T-helper 2 cell treated with Interferon-gamma antibody and Interleukin-4, amounts not matched to agents 100 ng/mL and 5 ng/mL, for 36 hours (primary cell): ENCODE measurements around the gene ATG12. TPM values are rescaled to one million over a fixed set of nuclear protein-coding genes. Genes with fewer than 3 reads are reported as not detected.
"Not testable (repeated sequence)": the region's sequence is repeated elsewhere in the genome, so short reads cannot be mapped to it uniquely, and the experiment has no call there.

Experiments
- intact Hi-C: fragments of 100-400 bp; cut with micrococcal nuclease; formaldehyde crosslinking; loops from one replicate; pipeline ENCODE4 v1.15.1; 2023
- total RNA-seq: library from RNA; stranded (reverse); gene quantifications from 2 replicates; pipeline ENCODE4 v1.2.3, GENCODE V29; 2022

ATG12 gene
- total RNA-seq, result 41.4 and 41.8 TPM in 2 replicates

DNA sequence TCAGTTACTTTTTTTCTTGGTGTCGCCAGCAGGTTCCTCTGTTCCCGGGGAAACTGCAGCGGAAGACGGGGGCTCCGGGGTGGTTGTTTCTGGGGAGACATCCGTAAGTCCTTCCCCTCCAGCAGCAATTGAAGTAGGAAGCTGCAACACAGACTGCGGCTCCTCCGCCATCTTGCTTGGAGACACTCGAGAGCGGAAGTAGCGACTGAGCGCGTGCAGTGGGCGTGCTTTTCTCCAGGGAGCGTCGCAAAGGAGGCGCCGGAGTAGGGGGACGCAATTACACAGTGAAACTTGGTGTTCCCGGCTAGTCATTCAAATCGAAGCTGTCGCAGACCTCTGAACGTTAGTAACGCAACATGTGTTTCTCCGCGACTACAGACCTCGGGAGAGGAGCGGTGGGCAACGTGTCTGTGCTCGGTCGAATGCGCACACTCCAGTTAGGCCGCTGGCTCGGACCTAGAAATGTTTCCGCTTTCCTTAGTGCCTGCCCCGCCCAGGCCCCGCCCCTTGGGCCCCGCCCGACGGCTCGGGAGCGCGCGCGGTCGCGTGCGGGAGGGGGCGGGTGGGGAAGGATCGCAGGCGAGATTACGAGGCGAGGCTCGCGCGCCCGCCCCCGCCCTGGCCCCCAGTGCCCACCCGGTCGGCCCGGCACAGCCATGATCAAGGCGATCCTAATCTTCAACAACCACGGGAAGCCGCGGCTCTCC, at the start of gene ATG12, which contains the start of gene AP3S1:
Gene ATG12, minus strand, starts transcription at position 184 of the 707 bp plus-strand sequence. Its CDS starts 13 bp downstream, at position 171.
Gene AP3S1, plus strand, starts transcription at position 554 of the 707 bp plus-strand sequence. Its CDS starts 103 bp downstream, at position 657.
- intact Hi-C loops, result loop anchor here (1.0 to 10.0 kb wide), 8 partner anchors 215 to 733 kb away; partner anchors contain the start of genes CCDC112, COMMD10, FEM1C and SEMA6A

DNA sequence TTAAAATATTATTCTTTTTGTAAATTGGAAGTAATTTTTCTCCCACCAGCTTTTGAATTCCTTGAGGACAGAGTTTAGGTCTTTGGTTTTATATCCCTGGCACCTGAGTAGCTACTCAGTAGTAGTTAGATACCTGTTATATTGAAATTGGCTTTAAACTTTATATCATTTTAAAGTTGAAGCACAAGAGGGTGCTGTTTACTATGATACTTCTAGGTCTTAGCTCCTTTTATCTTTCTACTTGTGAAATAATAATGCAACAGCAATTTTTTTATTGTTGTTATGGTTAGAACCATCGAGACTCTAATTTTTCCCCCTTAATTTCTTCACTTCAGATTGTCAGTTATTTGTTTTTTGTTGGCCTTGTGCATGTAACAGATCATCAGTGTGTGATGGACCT, 46.7 kb upstream of the ATG12 start:
- intact Hi-C loops, result no loop called here

GRCh38 chr5:115885208-115885607, 43.8 kb upstream of the ATG12 start:
- intact Hi-C loops, result not testable (repeated sequence)

- intact Hi-C loops, result no loop called here
These were observed 43.3 kb upstream of the ATG12 start for GRCh38 chr5:115884704-115885103.

- intact Hi-C loops, result not testable (repeated sequence)
These were observed 41.1 kb upstream of the ATG12 start for GRCh38 chr5:115882434-115882833.

DNA sequence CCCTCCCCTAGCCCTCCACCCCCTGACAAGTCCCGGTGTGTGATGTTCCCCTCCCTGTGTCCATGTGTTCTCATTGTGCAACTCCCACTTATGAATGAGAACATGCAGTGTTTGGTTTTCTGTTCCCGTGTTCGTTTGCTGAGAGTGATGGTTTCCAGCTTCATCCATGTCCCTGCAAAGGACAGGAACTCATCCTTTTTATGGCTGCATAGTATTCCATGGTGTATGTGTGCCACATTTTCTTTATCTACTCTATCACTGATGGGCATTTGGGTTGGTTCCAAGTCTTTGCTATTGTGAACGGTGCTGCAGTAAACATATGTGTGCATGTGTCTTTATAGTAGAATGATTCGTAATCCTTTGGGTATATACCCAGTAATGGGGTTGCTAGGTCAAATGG, 36.0 kb upstream of the ATG12 start:
- intact Hi-C loops, result not testable (repeated sequence)

DNA sequence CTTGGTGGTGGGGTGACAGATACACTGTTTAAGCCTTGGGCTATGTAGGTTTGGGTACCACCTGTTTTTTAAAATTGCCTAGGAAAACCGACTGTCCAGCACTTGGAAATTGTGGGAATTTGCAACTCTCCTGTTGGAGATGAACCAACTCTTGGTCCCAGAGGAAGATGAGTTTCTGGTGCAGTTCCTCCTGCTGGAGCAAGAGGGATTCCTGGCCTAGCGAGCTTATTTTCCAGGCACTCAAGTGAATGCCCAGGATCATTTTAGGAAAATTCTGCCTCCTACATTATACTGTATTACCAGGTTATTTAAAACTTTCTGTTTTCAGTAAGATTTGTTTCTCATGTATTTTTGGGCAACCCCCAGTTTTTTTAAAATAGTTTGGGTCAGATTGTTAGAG, 34.1 kb upstream of the ATG12 start:
- intact Hi-C loops, result no loop called here

GRCh38 chr5:115873392-115873791, 32.0 kb upstream of the ATG12 start:
- intact Hi-C loops, result no loop called here

GRCh38 chr5:115872447-115872846, 31.1 kb upstream of the ATG12 start:
- intact Hi-C loops, result no loop called here

DNA sequence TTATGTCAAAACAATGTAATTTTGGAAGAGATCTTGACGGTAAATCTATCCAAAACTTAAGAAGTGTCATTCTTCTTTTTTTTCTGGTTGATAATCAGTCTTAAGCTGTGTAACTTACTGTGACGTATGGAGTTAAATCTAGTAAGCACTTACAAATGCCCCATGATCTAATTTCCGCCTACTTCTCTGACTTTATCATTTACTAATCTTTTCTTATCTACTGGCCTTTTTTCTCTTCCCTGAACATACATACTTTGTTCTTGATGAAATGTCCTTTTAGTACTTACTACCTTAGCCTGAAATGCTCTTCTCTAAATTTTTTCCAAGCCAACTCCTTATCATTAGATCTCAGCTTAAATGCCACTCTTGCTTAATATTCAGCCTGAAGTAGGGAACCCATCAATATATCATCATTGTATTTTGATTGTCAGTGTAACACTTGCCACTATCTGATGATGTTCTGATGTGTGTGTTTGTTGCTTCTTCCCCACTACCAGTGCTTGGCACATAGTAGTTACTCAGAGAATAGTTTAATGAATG, 28.0 kb upstream of the ATG12 start:
- intact Hi-C loops, result no loop called here

DNA sequence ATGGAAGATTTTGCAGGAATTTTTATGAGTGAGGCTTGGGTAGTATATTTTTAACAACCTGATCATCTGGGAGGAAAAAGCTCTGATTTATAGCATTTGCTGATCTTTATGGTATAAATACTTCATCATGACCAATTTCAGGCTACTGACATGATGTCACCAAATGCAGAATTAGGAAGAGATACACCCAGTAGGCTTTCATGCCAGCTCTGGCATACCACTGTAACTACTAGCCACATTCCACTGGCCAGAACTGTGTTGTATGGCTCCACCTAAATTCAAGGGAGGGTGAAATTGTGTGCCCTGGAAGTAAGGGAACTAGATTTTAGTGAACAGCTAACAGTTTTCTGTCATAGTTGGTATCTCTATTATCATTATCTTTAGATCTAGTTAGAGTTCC, 18.0 kb upstream of the ATG12 start:
- intact Hi-C loops, result no loop called here

DNA sequence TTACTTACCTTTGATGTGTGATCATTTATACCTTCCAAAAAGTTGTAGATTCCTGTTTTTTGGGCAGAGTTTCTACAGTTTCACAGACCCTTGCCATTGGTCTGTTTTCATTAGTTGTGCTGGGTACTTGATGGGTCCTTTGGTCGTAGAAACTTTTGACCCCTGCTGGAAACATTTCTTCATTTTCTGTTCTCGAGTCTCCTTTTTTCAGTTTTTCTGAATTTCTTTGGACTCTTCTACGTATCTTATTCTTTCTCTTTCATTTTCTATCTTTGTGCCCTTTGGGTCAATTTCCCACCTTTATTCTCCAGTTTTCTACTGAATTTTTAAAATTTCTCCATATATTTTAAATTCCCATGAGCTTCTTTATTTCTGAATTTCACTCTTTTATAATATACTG, 17.0 kb upstream of the ATG12 start:
- intact Hi-C loops, result no loop called here

GRCh38 chr5:115857626-115858349, 16.4 kb upstream of the ATG12 start:
- intact Hi-C loops, result no loop called here

DNA sequence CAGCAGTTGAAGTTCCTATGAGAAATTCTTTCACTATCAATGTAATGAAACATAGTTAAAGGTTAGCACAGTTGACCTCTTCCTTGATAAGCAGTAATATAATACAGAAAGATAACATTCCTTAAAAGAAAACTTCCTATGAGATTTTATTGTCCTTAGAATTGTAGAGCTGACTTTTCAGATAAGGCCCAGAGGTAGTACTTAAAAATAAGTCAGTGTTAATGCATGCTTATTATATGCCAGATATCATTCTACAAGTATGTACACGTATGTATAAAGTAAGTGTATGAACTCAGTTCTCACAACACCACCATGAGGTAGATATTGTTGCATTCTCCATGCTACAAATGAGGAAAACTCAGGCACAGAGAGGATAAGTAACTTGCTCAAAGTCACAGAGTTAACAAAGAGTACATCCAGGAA, 15.7 kb upstream of the ATG12 start:
- intact Hi-C loops, result no loop called here

DNA sequence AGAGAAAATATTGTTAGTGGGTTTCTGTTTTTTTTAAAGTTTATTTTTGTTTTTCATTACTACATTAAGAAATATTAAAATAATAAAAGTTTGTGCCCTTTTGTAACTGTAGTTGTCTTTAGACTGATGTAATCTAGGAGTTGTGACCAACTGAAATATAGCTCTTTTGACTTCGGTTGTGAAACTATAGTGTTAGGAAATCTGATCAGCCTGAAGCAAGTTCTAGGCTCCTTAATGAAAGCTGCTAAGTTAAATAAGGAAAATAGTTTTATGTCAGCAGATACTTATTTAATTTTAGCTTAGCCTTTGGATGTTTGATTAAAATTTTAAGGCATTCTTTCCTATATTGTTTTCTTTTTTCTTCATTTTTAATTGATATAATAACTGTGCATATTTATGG, 14.6 kb upstream of the ATG12 start:
- intact Hi-C loops, result no loop called here

- intact Hi-C loops, result no loop called here
These were observed 12.8 kb upstream of the ATG12 start for GRCh38 chr5:115854139-115854538.

GRCh38 chr5:115850744-115851416, 9.5 kb upstream of the ATG12 start:
- intact Hi-C loops, result no loop called here

- intact Hi-C loops, result loop anchor here (10.0 kb wide), 1 partner anchor 725 kb away; the partner anchor contains the start of gene SEMA6A
These were observed 8.0 kb upstream of the ATG12 start for GRCh38 chr5:115849258-115849798.

- intact Hi-C loops, result loop anchor here (10.0 kb wide), 1 partner anchor 728 kb away; the partner anchor contains the start of gene SEMA6A
These were observed 5.9 kb upstream of the ATG12 start for GRCh38 chr5:115847290-115847689.

DNA sequence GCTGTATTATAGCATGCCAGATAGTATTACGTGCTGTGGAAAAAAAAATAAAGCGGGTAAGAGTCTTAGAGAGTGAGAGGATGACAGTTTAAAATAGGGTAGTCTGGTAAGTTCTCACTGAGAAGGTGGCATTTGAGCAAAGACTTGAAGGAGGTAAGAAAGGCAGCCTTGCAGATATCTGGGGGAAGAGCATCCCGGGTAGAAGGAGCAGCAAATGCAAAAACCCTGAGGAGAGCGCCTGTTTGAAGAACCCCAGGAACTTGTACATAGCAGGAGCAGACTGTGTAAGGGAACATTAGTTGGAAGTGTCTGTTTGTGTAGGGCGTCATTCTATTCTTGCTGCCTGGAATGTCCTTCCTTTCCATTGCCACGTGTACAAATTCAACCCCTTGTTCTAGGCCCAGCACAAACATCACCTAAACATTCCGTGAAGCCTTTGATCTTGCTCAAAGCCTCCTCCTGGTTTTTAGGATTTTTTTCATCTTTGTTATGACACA, 3.0 kb upstream of the ATG12 start:
- intact Hi-C loops, result loop anchor here (5.0 to 10.0 kb wide), 4 partner anchors 223 to 730 kb away; partner anchors contain the start of gene SEMA6A
